ENCODE data around the gene TMEFF1.

DNA sequence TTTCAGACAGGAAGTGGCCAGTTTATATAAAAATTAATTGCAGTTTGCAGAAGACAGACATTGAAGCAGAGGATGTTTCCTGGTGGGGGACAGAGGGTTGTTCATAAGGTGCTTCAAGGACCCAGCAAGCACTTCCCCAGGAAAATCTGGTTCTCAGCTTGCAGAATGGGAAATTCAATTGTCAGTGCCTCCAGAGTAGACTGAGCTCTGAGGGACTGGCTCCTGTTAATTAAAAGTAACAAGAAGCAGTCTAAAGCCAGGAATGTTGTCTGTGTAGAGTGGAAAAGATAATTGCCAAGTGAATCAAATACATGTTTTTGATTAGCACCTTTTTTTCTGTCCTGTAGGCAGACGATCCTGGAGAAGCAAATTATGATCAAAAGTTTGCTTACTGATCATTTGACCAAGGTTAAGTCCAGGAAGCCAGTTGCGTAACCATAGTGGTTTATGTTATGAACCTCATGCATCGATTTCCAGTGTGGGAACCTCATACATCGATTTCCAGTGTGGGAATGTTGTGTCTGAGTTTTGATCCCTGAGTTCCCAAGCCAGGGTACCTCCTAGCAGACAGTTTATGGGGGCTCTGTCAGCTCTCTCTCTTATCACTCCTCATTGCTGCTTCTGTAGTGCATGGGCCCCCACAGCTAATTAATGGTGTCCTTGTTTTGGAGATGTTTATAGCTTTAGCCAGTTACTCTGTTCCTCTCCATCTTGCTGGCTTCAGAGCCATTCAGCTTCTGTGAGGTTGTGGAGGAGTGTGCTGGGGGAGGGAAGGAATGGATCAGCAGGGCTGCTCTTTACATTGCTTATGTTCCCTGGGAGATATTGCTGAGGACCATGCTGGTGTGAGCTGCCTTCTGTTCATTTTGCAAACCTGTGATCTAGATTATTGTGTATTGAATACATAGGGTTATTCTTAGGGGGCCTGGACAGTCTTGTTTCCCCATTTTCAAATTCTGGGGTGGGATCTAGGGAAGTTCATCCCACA lies 28.9 kb upstream of the TMEFF1 start:
- TF ChIP-seq POLR2A (IDR thresholded peaks at IDR 0.05; ENCODE audit: borderline replicate concordance, extremely low read depth, insufficient read depth, insufficient read length) (no peak), POLR2AphosphoS5 (IDR thresholded peaks at IDR 0.05; ENCODE audit: low read depth, low read length) (no peak), ZNF274 (IDR thresholded peaks at IDR 0.05; ENCODE audit: low read depth, low read length) (no peak)
- TF ChIP-seq, protein P1, sequence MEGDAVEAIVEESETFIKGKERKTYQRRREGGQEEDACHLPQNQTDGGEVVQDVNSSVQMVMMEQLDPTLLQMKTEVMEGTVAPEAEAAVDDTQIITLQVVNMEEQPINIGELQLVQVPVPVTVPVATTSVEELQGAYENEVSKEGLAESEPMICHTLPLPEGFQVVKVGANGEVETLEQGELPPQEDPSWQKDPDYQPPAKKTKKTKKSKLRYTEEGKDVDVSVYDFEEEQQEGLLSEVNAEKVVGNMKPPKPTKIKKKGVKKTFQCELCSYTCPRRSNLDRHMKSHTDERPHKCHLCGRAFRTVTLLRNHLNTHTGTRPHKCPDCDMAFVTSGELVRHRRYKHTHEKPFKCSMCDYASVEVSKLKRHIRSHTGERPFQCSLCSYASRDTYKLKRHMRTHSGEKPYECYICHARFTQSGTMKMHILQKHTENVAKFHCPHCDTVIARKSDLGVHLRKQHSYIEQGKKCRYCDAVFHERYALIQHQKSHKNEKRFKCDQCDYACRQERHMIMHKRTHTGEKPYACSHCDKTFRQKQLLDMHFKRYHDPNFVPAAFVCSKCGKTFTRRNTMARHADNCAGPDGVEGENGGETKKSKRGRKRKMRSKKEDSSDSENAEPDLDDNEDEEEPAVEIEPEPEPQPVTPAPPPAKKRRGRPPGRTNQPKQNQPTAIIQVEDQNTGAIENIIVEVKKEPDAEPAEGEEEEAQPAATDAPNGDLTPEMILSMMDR (IDR thresholded peaks at IDR 0.05 in 2 of 3, conservative IDR thresholded peaks at IDR 0.05 in 1 of 3; ENCODE audit: borderline replicate concordance in 1 of 3, insufficient read depth in 1 of 3, low read depth in 2 of 3, low read length in 2 of 3) = no peak

Data from HCT116 (cell line).